Activated CD4-positive, alpha-beta T cell treated with anti-CD3 and anti-CD28 coated beads for 4 hours (primary cell): ENCODE measurements around the gene GSG1L.
"Not testable (repeated sequence)": the region's sequence is repeated elsewhere in the genome, so short reads cannot be mapped to it uniquely, and the experiment has no call there.

Experiments used
- DNase-seq, 2 donors: peaks; one replicate each; pipeline ENCODE4 v3.0.0-alpha.2; 2020

GSG1L gene

DNA sequence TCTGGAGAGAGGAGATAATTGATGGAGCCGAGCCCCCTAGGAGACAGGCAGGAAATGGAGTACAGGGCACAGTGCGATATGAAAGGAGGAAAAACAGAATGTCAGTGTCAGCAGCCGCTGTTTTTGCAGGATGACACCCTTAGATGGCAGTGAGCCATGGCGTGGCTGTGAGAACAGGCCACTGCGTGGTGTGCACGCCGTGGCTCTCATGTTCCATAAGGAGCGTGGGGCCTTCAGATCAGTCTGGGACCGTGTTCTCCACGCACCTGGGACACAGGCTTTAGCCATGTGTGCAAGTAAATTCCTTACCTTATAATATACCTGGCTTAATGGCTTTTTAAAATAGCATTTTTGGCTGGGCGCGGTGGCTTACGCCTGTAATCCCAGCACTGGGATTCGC, 315.6 kb downstream of the GSG1L start:
- DNase-seq, result no peak

DNA sequence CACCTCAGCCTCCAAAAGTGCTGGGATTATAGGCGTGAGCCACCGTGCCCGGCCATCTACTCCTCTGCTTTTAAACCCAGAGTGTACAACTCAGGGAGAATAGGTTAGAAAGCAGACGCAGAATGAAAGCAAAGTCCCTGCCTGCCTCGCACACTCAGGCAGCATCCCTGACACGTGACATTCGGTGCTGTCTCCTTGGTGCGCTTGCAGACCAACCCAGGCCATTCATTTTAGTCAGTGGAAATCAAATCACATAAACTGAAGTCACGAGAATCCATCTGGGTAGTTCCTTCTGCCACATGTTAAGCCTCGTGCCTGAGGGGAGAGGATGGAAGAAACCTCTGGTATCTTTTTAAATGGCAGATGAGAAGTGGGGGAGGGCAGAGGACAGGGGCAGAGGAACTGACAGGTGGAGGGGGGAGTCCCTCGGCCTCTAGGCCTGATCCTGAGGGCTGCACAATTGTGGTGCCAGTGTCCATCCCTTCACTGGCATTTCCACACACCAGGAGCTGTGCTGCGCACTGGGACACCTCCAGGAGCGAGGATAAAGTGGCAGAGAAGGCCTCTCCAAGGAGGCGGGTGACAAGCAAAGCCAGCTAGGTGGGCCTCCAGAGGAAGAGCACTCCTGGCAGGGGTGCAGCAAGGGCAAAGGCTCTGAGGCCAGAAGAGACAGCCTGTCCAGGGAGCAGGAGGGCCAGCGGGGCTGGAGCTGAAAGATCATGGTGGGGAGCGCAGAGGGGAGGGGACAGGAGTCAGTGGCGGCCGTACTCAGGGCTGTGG, 317.2 kb downstream of the GSG1L start:
- DNase-seq, result no peak

DNA sequence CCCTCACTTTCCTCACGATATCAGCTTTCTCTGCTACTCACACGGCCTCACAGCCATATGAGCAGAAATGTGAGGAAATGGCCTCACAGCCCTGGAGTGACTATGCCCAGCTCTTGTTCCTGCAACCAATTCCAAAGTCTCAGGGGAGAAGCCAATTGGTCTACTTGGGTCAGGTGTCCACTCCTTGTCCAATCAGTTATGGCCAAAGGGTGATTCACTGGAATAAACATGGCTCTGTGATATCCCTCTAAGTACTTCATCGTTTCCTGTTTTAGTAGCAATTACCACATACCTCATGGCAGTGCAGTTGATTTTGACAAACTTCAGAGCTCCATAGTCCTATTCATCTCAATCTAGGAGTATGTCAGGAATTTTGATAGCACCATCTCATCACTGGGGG, 318.2 kb downstream of the GSG1L start:
- no peak for DNase-seq

DNA sequence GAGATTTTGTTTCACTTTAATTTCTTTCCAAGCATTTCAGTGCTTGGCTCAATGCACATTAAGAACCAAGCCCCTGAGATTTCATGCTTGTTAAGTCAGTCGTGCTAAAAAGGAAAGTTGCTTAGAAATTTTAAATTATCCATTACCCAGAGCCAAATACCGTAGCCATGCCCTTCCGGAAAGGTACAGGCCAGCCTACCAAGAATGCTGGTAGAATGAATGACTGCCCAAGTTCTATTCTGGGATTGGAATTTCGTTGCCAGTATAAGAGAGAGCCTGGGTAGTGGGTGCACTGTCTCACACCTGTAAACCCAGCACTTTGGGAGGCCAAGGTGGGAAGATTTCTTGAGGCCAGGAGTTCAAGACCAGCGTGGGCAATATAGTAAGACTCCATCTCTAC, 319.6 kb downstream of the GSG1L start:
- no peak for DNase-seq

DNA sequence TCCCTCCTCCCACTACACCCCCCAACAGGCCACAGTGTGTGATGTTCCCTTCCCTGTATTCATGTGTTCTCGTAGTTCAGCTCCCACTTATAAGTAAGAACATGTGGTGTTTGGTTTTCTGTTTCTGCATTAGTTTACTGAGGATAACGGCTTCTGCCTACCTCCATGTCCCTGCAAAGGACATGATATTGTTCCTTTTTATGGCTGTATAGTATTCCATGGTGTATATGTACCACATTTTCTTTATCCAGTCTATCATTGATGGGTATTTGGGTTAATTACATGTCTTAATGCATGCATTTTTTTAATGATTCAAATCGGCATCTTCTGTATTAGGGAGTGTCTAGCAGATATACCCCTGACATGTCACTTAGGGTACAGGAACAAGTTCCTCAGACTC, 320.5 kb downstream of the GSG1L start:
- not testable (repeated sequence) for DNase-seq

DNA sequence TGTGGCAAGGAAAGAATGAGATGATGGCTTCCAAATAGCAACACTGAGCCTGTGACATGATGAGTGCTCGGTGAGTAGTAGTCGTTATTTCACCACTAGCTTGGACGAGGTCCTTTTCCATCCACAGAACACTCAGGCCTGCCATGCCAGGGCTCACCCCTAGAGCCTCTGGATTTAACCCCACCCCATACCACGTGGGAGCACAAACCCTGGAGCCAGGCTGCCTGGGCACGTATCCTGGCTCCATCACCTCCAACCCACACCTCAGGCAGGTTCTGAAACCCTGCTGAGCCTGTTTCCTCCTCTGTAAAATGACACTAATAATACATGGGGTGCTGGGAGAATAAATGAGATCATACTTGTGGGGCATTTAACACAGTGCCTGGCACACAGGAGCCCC, 321.2 kb downstream of the GSG1L start:
- no peak for DNase-seq

DNA sequence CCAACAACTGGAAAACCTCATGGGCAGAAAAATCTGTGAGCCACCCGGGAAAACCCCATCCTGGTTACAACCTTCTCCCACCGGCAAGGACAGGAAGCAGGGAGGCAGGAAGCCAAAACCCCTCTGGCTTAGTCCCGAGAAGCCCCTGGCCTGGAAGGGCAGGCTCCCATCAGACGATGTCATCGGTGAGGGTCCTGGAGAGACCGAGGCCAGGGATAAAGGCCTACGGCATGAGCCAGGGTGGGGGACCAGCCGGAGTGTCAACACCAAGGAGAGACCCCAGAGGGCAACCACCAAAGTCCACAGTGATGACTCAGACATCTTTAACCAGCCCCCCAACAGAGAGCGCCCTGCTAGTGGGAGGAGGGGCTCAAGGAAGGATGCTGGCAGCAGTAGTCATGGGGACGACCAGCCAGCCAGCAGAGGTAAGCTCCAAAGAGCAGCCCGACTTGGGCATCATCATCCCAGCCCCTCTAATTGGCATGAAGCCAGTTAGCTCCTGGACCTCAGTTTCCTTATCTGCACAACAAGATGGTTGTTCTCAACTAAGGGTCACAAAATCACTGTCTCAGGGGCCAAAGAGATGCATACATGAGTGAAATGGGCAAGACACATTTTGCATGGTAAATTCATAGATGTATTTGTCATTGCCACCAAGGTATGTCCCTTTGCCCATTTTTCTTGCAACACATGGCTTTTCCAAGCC, 322.9 kb downstream of the GSG1L start:
- no peak for DNase-seq

DNA sequence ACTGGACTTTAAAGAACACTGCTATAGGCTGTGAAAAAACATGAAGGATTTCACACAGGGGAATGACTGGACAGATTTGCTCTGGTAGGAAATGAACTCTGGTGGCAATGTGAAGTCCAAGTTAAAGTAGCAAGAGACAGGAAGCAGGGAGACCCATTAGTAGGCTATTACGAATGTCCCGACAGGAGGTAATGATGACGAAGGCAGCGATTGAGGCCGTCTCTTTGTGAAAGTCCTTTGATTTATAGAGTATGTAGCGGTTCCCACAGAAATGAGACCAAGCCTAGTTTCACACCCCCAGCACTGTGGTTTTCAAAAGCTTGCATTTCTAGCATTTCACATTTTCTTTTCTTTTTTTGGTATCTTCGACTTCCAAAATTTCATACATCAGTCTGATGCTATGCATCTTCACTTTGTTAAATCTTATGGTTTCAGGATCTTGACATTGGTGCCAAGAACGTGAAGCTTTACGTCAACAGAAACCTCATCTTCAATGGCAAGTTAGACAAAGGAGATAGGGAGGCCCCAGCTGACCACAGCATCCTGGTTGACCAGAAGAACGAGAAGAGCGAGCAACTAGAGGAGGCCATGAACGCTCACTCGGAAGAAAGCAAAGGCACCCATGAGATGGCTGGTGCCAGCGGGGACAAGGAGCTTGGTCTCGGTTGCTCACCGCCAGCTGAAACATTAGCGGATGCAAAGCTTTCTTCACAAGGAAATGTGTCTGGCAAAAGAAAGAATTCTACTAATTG, 323.7 kb downstream of the GSG1L start:
- no peak for DNase-seq

DNA sequence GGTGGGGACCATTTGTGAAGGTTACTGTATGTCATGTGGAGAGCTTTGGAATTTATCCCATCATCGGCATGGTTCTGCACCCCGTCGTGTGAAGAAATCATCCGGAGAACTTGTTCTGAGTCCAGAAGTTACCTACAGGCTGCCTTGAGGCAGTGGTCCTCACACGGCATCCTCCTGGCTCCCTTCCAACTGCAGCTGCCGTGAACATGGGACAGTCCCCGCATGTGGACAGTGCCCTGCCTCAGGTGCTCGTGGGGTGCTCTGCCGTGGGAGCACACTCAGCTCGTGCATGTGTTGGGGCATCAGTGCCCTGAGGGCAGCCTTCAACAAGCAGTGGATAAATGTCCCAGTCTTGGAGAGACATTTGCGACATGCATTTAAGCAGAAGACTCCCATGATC, 324.9 kb downstream of the GSG1L start:
- DNase-seq, result no peak
